ENCODE measurements around the gene CLOCK.

- TF ChIP-seq CTCF (IDR thresholded peaks at IDR 0.05) (no peak), POLR2AphosphoS5 (IDR thresholded peaks at IDR 0.05) (no peak), EP300 (IDR thresholded peaks at IDR 0.05) (no peak), POLR2A (IDR thresholded peaks at IDR 0.05) (no peak)
These were observed 29.0 kb downstream of the CLOCK start for GRCh38 chr4:55517526-55518229.

Measured in upper lobe of left lung (tissue), 4 donors.